Progenitor cell of endocrine pancreas (in vitro differentiated cells): ENCODE data around the gene CHD9. TPM values are rescaled to one million over a fixed set of nuclear protein-coding genes. Genes with fewer than 3 reads are reported as not detected.

Experiments
- DNase-seq: peaks from one replicate; pipeline ENCODE4 v3.0.0; 2021; ENCODE audit warnings: low spot score; ENCODE audit not compliant: unreplicated experiment
- H3K27ac Mint-ChIP-seq: 2 replicates; pipeline ENCODE4 v1.8.0; 2021; ENCODE audit warnings: mild to moderate bottlenecking, moderate library complexity, mixed read lengths
- H3K27me3 Mint-ChIP-seq: 2 replicates; pipeline ENCODE4 v1.8.0; 2021; ENCODE audit warnings: mixed read lengths
- H3K36me3 Mint-ChIP-seq: 2 replicates; pipeline ENCODE4 v1.8.0; 2022; ENCODE audit warnings: mixed read lengths; ENCODE audit not compliant: insufficient read depth
- H3K4me1 Mint-ChIP-seq: 2 replicates; pipeline ENCODE4 v1.8.0; 2021; ENCODE audit warnings: low read depth, mixed read lengths
- H3K4me3 Mint-ChIP-seq: 2 replicates; pipeline ENCODE4 v1.8.0; 2021; ENCODE audit warnings: low read depth, mild to moderate bottlenecking, moderate library complexity, mixed read lengths
- H3K9me3 Mint-ChIP-seq: 2 replicates; pipeline ENCODE4 v1.8.0; 2021; ENCODE audit warnings: low read depth, mixed read lengths
- CTCF ChIP-seq: fragments of 200-600 bp; sonication (generic); IDR thresholded peaks from one replicate; pipeline ENCODE4 v1.5.0; 2021; ENCODE audit warnings: antibody characterized with exemption, mild to moderate bottlenecking; ENCODE audit not compliant: unreplicated experiment
- total RNA-seq: library from RNA; stranded (reverse); gene quantifications from 2 replicates; pipeline ENCODE4 v1.2.1, GENCODE V29; 2021

CHD9 gene
- total RNA-seq, 1 donor from 2014 or later = 67.7 TPM

- TF ChIP-seq CTCF = no peak
- H3K4me3 Mint-ChIP-seq = no peak overlapping the region
- H3K4me1 Mint-ChIP-seq = peaks cover 8% of the 10 kb centered on the region
- H3K36me3 Mint-ChIP-seq = no peaks in the 10 kb centered on the region
- no peaks in the 10 kb centered on the region for H3K9me3 Mint-ChIP-seq
- H3K27me3 Mint-ChIP-seq = no peaks in the 10 kb centered on the region
- no peak overlapping the region for H3K27ac Mint-ChIP-seq
- DNase-seq = no peak
These were observed 1.6 kb downstream of the CHD9 start for GRCh38 chr16:53056392-53056881.

GRCh38 chr16:53057658-53058057 is 2.9 kb downstream of the CHD9 start:
- no peaks in the 10 kb centered on the region for H3K27me3 Mint-ChIP-seq
- H3K27ac Mint-ChIP-seq = no peak overlapping the region
- no peak for DNase-seq
- no peaks in the 10 kb centered on the region for H3K36me3 Mint-ChIP-seq
- TF ChIP-seq CTCF = no peak
- H3K9me3 Mint-ChIP-seq = no peaks in the 10 kb centered on the region
- H3K4me3 Mint-ChIP-seq = no peak overlapping the region
- peaks cover 6% of the 10 kb centered on the region for H3K4me1 Mint-ChIP-seq

- no peak for TF ChIP-seq CTCF
- peaks cover 3% of the 10 kb centered on the region for H3K4me1 Mint-ChIP-seq
- DNase-seq = no peak
- no peak overlapping the region for H3K4me3 Mint-ChIP-seq
- no peaks in the 10 kb centered on the region for H3K9me3 Mint-ChIP-seq
- H3K27me3 Mint-ChIP-seq = no peaks in the 10 kb centered on the region
- H3K27ac Mint-ChIP-seq = no peak overlapping the region
- no peaks in the 10 kb centered on the region for H3K36me3 Mint-ChIP-seq
These were observed 3.6 kb downstream of the CHD9 start for GRCh38 chr16:53058441-53058840.

- no peak for DNase-seq
- Mint-ChIP-seq H3K4me3 (no peak overlapping the region), H3K27ac (no peak overlapping the region), H3K27me3 (no peaks in the 10 kb centered on the region), H3K4me1 (peaks cover 3% of the 10 kb centered on the region), H3K9me3 (no peaks in the 10 kb centered on the region), H3K36me3 (no peaks in the 10 kb centered on the region)
- TF ChIP-seq CTCF = no peak
These were observed 4.1 kb downstream of the CHD9 start for GRCh38 chr16:53058882-53059281.

GRCh38 chr16:53059672-53060071 is 4.9 kb downstream of the CHD9 start:
- Mint-ChIP-seq H3K9me3 (no peaks in the 10 kb centered on the region), H3K27me3 (no peaks in the 10 kb centered on the region), H3K27ac (no peak overlapping the region), H3K36me3 (no peaks in the 10 kb centered on the region), H3K4me3 (no peak overlapping the region), H3K4me1 (peaks cover 3% of the 10 kb centered on the region)
- no peak for TF ChIP-seq CTCF
- no peak for DNase-seq
